Adrenal gland (tissue), 12 donors: ENCODE data around the gene UNK. TPM values are rescaled to one million over a fixed set of nuclear protein-coding genes. Genes with fewer than 3 reads are reported as not detected.

Source experiments
- DNase-seq, 7 donors: peaks; one replicate each; pipeline ENCODE4 v3.0.0-alpha.2; 2019 to 2020
- H3K27ac ChIP-seq, 5 donors: fragments of 200-600 bp; sonication (generic) in 4 of 5; 1 replicate in 3 of 5; 2 replicates in 2 of 5; pipeline versions ENCODE4 v1.5.1 to v1.8.0; 2016 to 2020; ENCODE audit warnings: mild to moderate bottlenecking in 1 of 5
- H3K27me3 ChIP-seq: fragments of 200-600 bp; 2 replicates; pipeline ENCODE4 v1.8.0; 2021
- H3K36me3 ChIP-seq, 2 donors: fragments of 200-600 bp; replicated peaks in 1 of 2; 1 replicate in 1 of 2; 2 replicates in 1 of 2; pipeline versions ENCODE4 v1.5.1 to v1.8.0; 2018 to 2022
- H3K4me1 ChIP-seq, 2 donors: fragments of 200-600 bp; replicated peaks in 1 of 2; 1 replicate in 1 of 2; 2 replicates in 1 of 2; pipeline versions ENCODE4 v1.5.1 to v1.8.0; 2018 to 2021
- H3K4me3 ChIP-seq, 4 donors: fragments of 200-600 bp; sonication (generic) in 3 of 4; one replicate each; pipeline ENCODE4 v1.5.1; 2016 to 2018
- H3K9me3 ChIP-seq, 3 donors: fragments of 200-600 bp; sonication (generic) in 1 of 3; replicated peaks in 1 of 3; 1 replicate in 2 of 3; 2 replicates in 1 of 3; pipeline versions ENCODE4 v1.5.1 to v1.8.0; 2016 to 2021
- POLR2A ChIP-seq, 2 donors: fragments of 450-650 bp; IDR thresholded peaks; one replicate each; pipeline ENCODE4 v1.6.1; 2017; ENCODE audit warnings: antibody characterized with exemption in 2 of 2, mild to moderate bottlenecking in 2 of 2, moderate library complexity in 1 of 2
- WGBS, 4 donors: extraction: QIAGEN DNeasy Blood & Tissue Kit in 2 of 4; methylation state at CpG; one replicate each; pipeline versions ENCODE4 v1.1.5 to v1.1.7; 2013 to 2017; 5-methylcytosine and 5-hydroxymethylcytosine counted together
- intact Hi-C, 2 donors: fragments of 100-400 bp; cut with DNase I; formaldehyde crosslinking; loops; one replicate each; pipeline versions ENCODE4 v1.14.1 to v1.15.0; 2022 to 2023
- polyA plus RNA-seq, 3 donors: library from polyadenylated mRNA; stranded (reverse); fragments of 200-250 nt in 2 of 3; fragments of 350-450 nt in 1 of 3; fragmentation: Illumina TruSeq in 1 of 3; extraction: RNeasy Lipid Tissue Mini Kit (QIAGEN cat#74804) in 1 of 3; gene quantifications; one replicate each; pipeline ENCODE4 v1.2.3, GENCODE V29; 2013 to 2014
- total RNA-seq, 9 donors: library from RNA; depleted of rRNA in 4 of 9; stranded (reverse); fragments of >200 nt in 4 of 9; fragments of 120-200 nt in 1 of 9; fragmentation: NEBNext Ultra II Directional in 1 of 9; extraction: Animal tissue kit (Norgen Biotek cat#: 25700) in 1 of 9; gene quantifications; one replicate each; pipeline versions ENCODE4 v1.1.0 to v1.2.4, GENCODE V29; 2013 to 2023
- TF ChIP-seq, protein P1 (sequence below), 6 experiments: fragments of 450-650 bp in 4 of 6; fragments of 200-600 bp in 2 of 6; sonication (generic) in 1 of 6; IDR thresholded peaks; 1 replicate in 5 of 6; 2 replicates in 1 of 6; pipeline versions ENCODE4 v1.5.1 to v1.8.0; 2016 to 2021; ENCODE audit warnings: antibody characterized with exemption in 6 of 6, mild to moderate bottlenecking in 2 of 6, moderate library complexity in 1 of 6
- donor health status: healthy with polysubstance abuse.
- donor health status: Bipolar disorder and iron deficiency.
- donor health status: DM: yes; HTN: yes; CAD: no.
- donor health status: DM: no; HTN: no; CAD: no.
- donor health status: DM: no; HTN: no; CAD: no.
- donor health status: DM: yes; HTN: yes; CAD: no.

The UNK gene
- total and polyA plus RNA-seq, 12 donors = 13.6 to 45.9 (median 24.6) TPM

DNA sequence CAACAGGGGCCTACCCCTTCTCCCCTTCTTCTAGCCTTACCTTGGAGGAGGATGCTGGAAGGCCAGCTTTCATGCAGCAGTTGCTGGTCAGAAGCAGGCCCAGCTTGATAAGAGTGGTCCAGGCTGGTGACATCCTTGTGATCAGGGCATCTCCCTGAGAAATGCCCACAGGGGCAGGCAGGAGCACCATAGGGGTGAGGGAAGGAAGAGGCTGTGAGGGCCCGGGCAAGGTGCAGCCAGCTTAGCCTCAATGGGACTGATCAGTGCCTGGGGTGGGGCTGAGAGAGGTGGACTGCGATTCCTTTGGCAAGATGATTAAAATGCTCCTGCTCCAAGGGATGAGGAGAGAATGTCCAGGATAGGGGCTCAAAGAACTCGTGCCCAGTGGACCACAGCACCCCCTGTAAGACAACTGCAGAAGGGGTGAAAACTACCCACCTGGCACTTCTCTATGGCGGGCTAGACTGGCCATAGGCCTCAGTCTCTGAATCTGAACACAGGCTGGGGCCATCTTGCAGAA lies 10.1 kb upstream of the UNK start:
- peaks cover 0 to 29% of the 10 kb centered on the region in 2 donors for H3K36me3 ChIP-seq
- no peaks in the 10 kb centered on the region for H3K27me3 ChIP-seq
- intact Hi-C loops = loop anchor here in 1 of 2 donors (10.0 kb wide), 1 partner anchor 120 kb away; the partner anchor contains the start of gene TRIM65
- peak overlapping the region in 1 of 5 donors; percentile 7 for H3K27ac ChIP-seq
- H3K4me3 ChIP-seq = no peak overlapping the region
- TF ChIP-seq POLR2A (IDR thresholded peaks at IDR 0.05) = no peak
- TF ChIP-seq, protein P1, sequence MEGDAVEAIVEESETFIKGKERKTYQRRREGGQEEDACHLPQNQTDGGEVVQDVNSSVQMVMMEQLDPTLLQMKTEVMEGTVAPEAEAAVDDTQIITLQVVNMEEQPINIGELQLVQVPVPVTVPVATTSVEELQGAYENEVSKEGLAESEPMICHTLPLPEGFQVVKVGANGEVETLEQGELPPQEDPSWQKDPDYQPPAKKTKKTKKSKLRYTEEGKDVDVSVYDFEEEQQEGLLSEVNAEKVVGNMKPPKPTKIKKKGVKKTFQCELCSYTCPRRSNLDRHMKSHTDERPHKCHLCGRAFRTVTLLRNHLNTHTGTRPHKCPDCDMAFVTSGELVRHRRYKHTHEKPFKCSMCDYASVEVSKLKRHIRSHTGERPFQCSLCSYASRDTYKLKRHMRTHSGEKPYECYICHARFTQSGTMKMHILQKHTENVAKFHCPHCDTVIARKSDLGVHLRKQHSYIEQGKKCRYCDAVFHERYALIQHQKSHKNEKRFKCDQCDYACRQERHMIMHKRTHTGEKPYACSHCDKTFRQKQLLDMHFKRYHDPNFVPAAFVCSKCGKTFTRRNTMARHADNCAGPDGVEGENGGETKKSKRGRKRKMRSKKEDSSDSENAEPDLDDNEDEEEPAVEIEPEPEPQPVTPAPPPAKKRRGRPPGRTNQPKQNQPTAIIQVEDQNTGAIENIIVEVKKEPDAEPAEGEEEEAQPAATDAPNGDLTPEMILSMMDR (IDR thresholded peaks at IDR 0.05) = no peak
- no peaks in the 10 kb centered on the region for H3K9me3 ChIP-seq
- H3K4me1 ChIP-seq = peaks cover 15 to 16% of the 10 kb centered on the region in 2 donors
- 84 to 96% (median 91%) methylated on average over 4 of the region's 4 CpGs for WGBS, 4 donors
- peak in 4 of 7 donors; percentile 23 to 69 (median 46) for DNase-seq

DNA sequence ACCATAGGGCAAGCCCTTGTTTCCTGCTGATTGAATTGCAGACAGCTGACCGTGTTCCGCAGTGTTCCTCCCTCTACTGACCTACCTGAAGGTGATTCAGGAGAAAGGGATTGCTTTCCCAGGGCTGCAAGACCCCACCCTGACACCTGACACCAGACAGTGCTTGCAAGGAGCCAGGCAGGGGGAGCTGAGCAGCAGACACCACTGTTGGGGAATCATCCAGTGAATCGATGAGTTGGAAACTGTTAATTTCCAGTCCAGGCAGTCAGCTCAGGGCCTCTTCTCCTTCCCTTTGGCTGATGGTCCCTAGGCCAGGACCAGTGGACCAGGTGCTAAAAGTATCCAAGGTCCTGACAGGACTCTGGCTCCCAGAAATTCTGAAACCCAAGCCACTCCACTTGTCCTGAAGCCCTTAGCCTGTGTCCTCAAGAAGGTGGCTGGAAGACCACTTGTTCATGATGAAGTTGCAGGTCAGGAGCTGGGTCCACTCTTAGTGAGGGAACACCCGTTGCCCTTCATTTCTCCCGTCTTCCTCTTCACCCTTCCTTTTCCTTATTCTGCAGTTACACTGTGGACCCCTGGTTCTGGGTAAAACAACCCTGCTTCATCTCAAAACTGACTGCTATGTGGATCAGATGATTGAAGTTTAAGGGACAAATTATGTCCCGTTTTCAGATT lies 9.5 kb upstream of the UNK start:
- no peak for TF ChIP-seq POLR2A (IDR thresholded peaks at IDR 0.05)
- TF ChIP-seq, protein P1 (IDR thresholded peaks at IDR 0.05) = no peak
- intact Hi-C loops = loop anchor here in 1 of 2 donors (10.0 kb wide), 1 partner anchor 120 kb away; the partner anchor contains the start of gene TRIM65
- peak in 2 of 7 donors; percentile 29 to 67 for DNase-seq
- WGBS, 4 donors = 57 to 77% (median 72%) methylated on average over 4 to 6 of the region's 6 CpGs
- Histone ChIP-seq H3K27ac (peak overlapping the region in 1 of 5 donors; percentile 7), H3K4me3 (no peak overlapping the region), H3K4me1 (peaks cover 16 to 18% of the 10 kb centered on the region in 2 donors), H3K36me3 (peaks cover 0 to 29% of the 10 kb centered on the region in 2 donors), H3K9me3 (no peaks in the 10 kb centered on the region), H3K27me3 (no peaks in the 10 kb centered on the region)

DNA sequence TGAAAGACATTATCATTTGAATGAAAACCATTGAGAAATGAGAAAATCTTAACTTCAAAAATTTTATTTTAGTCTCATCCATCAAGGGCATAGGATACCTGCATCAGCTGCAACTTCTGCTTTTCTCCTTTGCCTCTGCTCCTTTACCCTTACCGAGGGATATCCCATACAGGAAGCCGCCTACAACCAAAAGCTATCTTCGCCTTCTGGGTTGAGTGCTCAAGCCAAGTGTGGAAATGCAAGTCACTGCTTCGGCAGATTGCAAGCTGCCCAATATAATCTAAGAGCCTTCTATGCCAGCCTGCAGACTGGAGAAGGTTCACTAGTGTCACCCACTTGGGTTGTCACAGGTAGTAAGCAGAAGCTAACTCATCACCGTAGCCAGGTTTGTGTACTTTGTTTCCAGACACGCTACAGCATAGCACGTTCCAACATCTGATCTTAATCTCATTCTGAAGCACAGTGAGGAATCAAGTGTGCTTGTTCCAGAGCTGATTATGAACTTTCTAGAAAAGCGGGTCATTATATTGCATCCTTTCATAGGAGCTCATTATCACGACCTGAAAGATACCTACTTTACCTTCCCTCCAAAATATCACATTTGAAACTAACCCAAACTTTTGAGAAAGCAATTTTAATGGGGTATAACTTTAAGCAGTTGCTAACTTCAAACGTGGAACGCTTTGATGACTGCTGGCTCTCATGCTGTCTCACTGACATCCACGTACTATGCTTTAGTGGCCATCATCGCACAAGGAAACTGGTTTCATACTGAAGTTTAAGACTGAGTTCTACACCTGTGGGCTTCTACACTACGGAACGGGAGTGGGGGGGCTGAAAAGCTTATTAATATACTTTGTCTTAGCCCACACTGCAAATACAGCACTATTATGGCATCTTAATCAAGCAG lies 8.0 kb upstream of the UNK start:
- intact Hi-C loops = loop anchor here in 1 of 2 donors (10.0 kb wide), 1 partner anchor 118 kb away; the partner anchor contains the start of gene TRIM65
- Histone ChIP-seq H3K27me3 (no peaks in the 10 kb centered on the region), H3K4me3 (peak overlapping the region in 1 of 4 donors; percentile 78), H3K27ac (peak overlapping the region in 2 of 5 donors; percentile 76 to 99), H3K36me3 (peaks cover 0 to 29% of the 10 kb centered on the region in 2 donors), H3K4me1 (peaks cover 16 to 20% of the 10 kb centered on the region in 2 donors), H3K9me3 (no peaks in the 10 kb centered on the region)
- DNase-seq = peak in 5 of 7 donors; percentile 28 to 64 (median 37)
- WGBS, 4 donors = 34 to 43% (median 41%) methylated on average over 15 of the region's 15 CpGs
- TF ChIP-seq POLR2A (IDR thresholded peaks at IDR 0.05) = no peak
- TF ChIP-seq, protein P1 (IDR thresholded peaks at IDR 0.05) = no peak
